NK-92 (cell line): Measurements from ENCODE around the gene RNASE12.
"Not testable (repeated sequence)": the region's sequence is repeated elsewhere in the genome, so short reads cannot be mapped to it uniquely, and the experiment has no call there.

Source experiments
- DNase-seq: peaks from one replicate; lab custom pipeline; 2025; ENCODE audit not compliant: unreplicated experiment; lab: John Stamatoyannopoulos, UW

RNASE12 gene

GRCh38 chr14:20614038-20614840 is 23.1 kb upstream of the RNASE12 start:
- DNase-seq, result no peak

DNA sequence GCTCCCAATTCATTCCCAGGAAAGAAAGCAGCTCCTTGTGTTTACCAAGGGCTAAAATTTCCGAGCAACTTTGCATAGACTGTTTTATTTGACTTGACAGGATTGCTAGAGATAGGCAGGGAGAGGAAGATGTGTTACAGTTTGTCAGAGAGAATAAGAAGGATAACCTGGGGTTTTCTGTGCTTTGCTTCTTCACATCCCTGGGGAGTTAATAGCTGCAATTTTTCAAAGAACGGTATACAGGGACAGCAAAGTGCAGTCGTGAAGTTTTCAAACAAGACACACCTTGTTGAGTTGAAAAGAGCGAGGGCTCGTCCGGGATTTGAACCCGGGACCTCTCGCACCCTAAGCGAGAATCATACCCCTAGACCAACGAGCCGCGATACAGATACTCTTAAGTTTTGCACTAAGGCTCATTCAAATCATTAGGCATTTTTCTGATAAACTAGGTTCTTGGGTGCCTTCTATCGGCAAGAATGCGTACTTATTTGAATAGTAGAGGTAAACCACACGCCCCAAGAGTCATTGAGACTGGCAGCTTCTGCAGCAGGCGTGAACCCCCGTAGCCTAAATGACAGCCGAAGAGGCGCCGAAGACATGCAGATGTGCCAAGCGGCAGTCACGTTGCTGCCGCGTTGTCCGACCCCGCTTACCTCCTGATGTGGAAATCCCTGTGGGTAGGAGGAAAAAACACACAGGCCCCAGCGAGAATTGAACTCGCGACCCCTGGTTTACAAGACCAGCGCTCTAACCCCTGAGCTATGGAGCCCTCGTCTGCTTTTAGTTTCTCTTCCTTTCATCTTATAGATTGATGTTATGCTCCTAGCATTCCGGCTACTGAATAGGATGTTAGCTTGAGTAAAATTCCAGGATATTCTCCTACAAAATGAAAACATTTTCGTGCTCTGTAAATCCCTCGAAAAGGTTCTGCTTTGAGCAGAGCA is 22.2 kb upstream of the RNASE12 start:
- no peak for DNase-seq

DNA sequence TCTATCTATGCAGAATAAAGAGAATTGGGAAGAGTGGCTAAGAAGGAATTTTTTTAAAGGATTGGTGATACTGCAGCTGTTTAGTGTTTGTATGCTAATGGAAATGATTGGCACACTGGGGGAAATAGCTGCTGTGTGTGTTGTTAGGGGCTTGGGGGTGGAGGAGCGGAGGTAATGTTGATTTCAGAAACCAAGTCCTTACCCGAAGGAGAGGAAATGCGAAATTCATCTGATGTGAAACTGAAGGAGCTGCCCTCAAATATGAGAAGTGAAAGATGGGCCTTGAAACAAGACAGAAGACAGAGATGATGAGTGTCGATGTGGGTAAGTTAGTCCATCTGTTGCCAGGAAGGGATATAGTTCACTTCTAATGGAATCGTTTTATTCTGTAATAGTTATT is 21.2 kb upstream of the RNASE12 start:
- no peak for DNase-seq

- no peak for DNase-seq
Observed at GRCh38 chr14:20611277-20611676, 20.1 kb upstream of the RNASE12 start.

- no peak for DNase-seq
Observed at GRCh38 chr14:20610002-20610765, 19.0 kb upstream of the RNASE12 start.

DNA sequence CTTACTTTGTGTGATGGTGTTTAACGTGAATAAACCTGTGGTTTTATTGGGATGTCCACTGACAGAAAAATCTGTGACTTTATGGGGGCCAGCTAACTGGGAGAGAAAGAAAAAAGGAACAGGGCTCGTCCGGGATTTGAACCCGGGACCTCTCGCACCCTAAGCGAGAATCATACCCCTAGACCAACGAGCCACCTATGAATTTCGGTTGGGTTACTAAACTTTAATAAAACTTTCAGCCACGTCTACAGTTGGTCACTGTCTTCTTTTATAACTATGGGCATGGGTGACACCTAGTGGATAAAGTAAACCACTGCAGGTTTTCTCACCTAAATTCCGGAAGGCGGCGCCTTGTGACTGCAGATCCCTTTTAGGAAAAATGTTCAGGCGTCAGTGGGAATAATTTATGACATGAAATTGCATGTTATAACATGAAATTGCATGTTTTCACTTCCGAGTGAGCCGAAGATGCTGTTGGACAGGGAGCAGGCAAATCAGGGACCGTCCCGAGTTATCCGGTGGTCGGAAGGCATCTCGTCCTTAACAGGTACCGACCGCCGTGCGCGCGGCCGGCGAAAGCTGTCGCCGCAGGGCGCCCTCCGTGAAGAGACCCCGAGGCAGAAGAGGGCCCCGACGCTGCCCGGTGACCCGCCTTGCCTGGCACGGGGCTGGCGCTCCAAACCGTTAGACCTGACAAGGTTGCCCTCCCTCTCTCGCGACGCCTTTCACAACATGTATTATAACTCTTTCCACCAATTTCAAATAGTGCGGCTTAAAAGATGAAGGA is 18.2 kb upstream of the RNASE12 start:
- no peak for DNase-seq

DNA sequence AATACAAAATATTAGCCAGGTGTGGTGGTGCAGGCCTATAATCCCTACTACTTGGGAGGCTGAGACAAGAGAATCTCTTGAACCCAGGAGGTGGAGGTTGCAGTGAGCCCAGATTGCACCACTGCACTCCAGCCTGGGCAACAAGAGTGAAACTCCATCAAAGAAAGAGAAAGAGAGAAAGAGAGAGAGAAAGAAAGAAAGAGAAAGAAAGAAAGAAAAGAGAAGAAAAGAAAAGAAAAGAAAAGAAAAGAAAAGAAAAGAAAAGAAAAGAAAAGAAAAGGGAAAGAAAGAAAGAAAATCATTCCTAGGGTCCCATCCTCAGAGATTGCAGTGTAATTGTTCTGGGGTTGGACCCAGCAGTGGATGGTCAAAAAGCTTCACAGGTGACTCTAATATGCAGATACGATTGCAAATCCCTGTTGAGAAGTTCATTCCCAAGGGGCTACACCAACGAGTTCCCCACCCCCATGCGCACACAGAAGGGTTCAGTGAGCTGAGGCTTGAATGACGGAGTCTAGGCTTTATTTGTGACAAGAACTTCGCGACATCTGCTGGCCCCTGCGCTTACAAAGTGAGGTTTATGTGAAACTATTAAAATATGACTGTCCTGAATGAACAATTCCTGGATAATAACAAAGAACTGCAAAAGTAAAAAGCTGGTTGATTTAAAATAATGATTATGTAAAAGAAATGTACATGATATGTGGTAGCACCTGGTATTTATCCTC is 17.4 kb upstream of the RNASE12 start:
- no peak for DNase-seq

DNA sequence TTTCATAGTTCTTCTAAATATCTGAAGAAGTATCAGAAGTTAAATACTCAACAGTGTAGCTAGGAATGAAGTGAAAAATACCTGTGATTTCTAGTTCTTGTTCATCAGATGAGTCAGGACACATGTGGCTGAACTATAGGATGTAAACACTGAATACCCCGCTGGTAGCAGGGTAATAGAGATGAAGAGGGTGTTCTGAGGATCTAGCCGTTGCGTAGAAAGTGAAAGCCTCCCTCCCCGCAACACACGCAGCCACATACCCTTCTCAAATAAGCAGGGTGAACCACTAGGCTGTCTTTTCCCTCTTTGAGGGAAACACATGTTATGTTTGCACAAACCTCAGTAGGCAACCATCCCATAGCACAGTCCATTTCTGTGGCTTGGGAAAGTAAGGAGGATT is 16.4 kb upstream of the RNASE12 start:
- no peak for DNase-seq

GRCh38 chr14:20606902-20607242 is 15.7 kb upstream of the RNASE12 start:
- no peak for DNase-seq

- no peak for DNase-seq
Observed at GRCh38 chr14:20606190-20606901, 15.2 kb upstream of the RNASE12 start.

- DNase-seq, result no peak
Observed at GRCh38 chr14:20603813-20604690, 12.9 kb upstream of the RNASE12 start.

DNA sequence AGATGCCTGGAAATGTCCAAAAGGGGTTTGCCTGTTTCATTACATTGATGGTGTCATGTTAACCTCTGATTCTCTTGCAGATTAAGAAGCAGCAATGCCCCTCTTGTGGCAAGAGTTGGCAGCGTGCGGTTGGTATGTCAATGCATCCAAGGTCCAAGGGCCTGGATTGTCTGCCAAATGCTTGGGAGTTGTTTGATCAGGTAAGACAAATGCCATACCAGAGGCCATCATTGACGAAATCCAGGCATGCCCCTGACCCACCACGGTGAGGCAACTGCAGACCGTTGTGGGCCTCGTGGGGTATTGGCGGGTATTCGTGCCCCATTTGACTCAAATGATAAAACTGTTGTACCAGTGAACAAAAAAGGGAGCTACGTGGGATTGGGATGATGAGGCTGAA is 11.4 kb upstream of the RNASE12 start:
- DNase-seq, result no peak

GRCh38 chr14:20601522-20601921 is 10.3 kb upstream of the RNASE12 start:
- no peak for DNase-seq

DNA sequence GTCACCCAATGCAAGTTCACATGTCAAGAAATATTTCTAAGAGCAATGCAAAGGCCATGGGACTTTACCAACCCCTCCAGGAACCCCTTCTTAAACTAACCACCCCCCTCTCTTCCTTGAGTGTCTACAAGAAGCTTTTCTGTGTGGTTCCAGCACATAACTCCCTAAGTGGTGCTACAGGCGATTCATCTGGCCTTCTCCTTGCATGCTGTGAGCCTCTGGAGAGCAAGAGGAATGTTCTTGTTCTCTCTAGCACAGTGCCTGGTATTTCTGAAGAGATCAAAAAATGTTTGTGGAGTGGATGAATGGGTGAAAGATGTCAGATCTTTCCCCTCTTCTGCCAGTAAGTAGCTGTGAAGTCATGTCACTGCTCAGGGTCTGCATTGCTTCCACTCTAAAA is 5.9 kb upstream of the RNASE12 start:
- DNase-seq, result no peak

DNA sequence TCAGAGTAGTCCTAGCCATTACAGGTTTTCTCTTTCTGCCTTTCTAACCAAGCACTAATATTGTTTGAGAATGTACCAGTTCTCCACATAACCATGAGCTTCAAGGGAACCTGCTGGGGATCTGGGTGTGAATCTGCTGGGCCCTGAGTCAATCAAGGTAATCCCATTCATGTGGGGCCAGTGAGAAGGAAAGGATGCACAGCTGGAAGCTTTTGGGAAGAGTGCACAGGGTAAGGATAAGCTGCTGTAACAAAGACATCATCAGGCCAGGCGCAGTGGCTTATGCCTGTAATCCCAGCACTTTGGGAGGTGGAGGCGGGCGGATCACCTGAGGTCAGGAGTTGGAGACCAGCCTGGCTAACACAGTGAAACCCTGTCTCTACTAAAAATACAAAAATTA is 4.5 kb upstream of the RNASE12 start:
- not testable (repeated sequence) for DNase-seq

GRCh38 chr14:20592574-20592973 is 1.4 kb upstream of the RNASE12 start:
- DNase-seq, result no peak

GRCh38 chr14:20587489-20588154 is 3.6 kb downstream of the RNASE12 start, which contains the start of gene RNASE11:
RNASE11 (minus strand) TSS chr14:20588001.
- no peak for DNase-seq

- no peak for DNase-seq
Observed at GRCh38 chr14:20583908-20584307, 7.3 kb downstream of the RNASE12 start.
